PC-9 (cell line): ENCODE measurements around the gene PPP1R2. TPM values are rescaled to one million over a fixed set of nuclear protein-coding genes. Genes with fewer than 3 reads are reported as not detected.

ENCODE experiments used
- BruUV-seq: library from RNA; stranded (reverse); fragments of 400-500 nt; replicated peaks from 2 replicates; lab custom pipeline; 2021; lab: Mats Ljungman, UMichigan
- CTCF ChIA-PET: fragments of 300-600 bp; sonication (Branson Sonifier 250); formaldehyde crosslinking; loops from one replicate; lab custom pipeline; 2022; ENCODE audit warnings: antibody characterized with exemption; lab: Charles Lee
- POLR2A ChIA-PET: fragments of 300-600 bp; sonication (Branson Sonifier 250); formaldehyde crosslinking; loops from one replicate; lab custom pipeline; 2022; ENCODE audit warnings: antibody characterized with exemption; ENCODE audit not compliant: unreplicated experiment; lab: Charles Lee
- DNase-seq, 2 experiments: peaks; one replicate each; pipeline versions ENCODE4 v3.0.0 to v3.0.0-alpha.2; 2015 to 2022; ENCODE audit warnings: mixed read lengths in 1 of 2
- H2AFZ ChIP-seq: fragments of 200-600 bp; sonication (generic); 2 replicates; pipeline ENCODE4 v1.8.1; 2017; ENCODE audit warnings: antibody characterized with exemption
- H3F3A ChIP-seq: fragments of 200-600 bp; sonication (generic); 2 replicates; pipeline ENCODE4 v1.8.1; 2017; ENCODE audit warnings: antibody characterized with exemption, mild to moderate bottlenecking, low read depth; ENCODE audit not compliant: insufficient read depth
- H3K27ac ChIP-seq: fragments of 200-600 bp; sonication (generic); 2 replicates; pipeline ENCODE4 v1.6.1; 2016; ENCODE audit warnings: mixed run types
- H3K27me3 ChIP-seq: fragments of 200-600 bp; sonication (generic); 2 replicates; pipeline ENCODE4 v1.6.1; 2016; ENCODE audit warnings: low read depth, mixed run types; ENCODE audit not compliant: insufficient read depth
- H3K36me3 ChIP-seq: fragments of 200-600 bp; sonication (generic); 2 replicates; pipeline ENCODE4 v1.6.1; 2016; ENCODE audit warnings: low read depth, mixed run types
- H3K4me1 ChIP-seq: fragments of 200-600 bp; sonication (generic); replicated peaks from 2 replicates; pipeline ENCODE4 v1.6.1; 2016; ENCODE audit warnings: mixed run types; ENCODE audit not compliant: insufficient read depth
- H3K4me2 ChIP-seq: fragments of 200-600 bp; sonication (generic); 2 replicates; pipeline ENCODE4 v1.6.1; 2017; ENCODE audit warnings: mixed run types
- H3K4me3 ChIP-seq: fragments of 200-600 bp; sonication (generic); 2 replicates; pipeline ENCODE4 v1.6.1; 2016; ENCODE audit warnings: mixed run types
- H3K79me2 ChIP-seq: fragments of 200-600 bp; sonication (generic); 2 replicates; pipeline ENCODE4 v1.6.1; 2017; ENCODE audit warnings: low read depth, mixed run types
- H3K9me2 ChIP-seq: fragments of 200-600 bp; sonication (generic); 2 replicates; pipeline ENCODE4 v1.8.1; 2017; ENCODE audit warnings: mild to moderate bottlenecking; ENCODE audit not compliant: insufficient read depth
- H3K9me3 ChIP-seq: fragments of 200-600 bp; sonication (generic); 2 replicates; pipeline ENCODE4 v1.8.1; 2016; ENCODE audit warnings: low read depth; ENCODE audit not compliant: insufficient read depth
- H4K20me1 ChIP-seq: fragments of 200-600 bp; sonication (generic); 2 replicates; pipeline ENCODE4 v1.8.1; 2017; ENCODE audit not compliant: insufficient read depth
- CTCF ChIP-seq: fragments of 200-600 bp; sonication (generic); conservative IDR thresholded peaks from 2 replicates; pipeline ENCODE4 v1.6.1; 2017; ENCODE audit warnings: mixed run types, antibody characterized with exemption, mild to moderate bottlenecking, moderate library complexity
- EZH2 ChIP-seq: fragments of 200-600 bp; sonication (generic); IDR thresholded peaks from 2 replicates; pipeline ENCODE4 v1.8.0; 2017; ENCODE audit warnings: antibody characterized with exemption, low read depth
- intact Hi-C: fragments of 100-400 bp; cut with micrococcal nuclease; formaldehyde crosslinking; loops from one replicate; pipeline ENCODE4 v1.10.0; 2022; ENCODE audit not compliant: unreplicated experiment
- total RNA-seq: library from RNA; stranded (reverse); gene quantifications from 2 replicates; pipeline ENCODE4 v1.2.3, GENCODE V29; 2021

PPP1R2 gene
- total RNA-seq, 1 experiment from 2014 or later, result 49.1 TPM

GRCh38 chr3:195559723-195560409 is 16.7 kb upstream of the PPP1R2 start:
- TF ChIP-seq EZH2, result no peak
- TF ChIP-seq CTCF, result no peak
- Histone ChIP-seq H3K4me1 (peaks cover 34% of the 10 kb centered on the region), H2AFZ (no peak overlapping the region), H3K4me2 (peak overlapping the region; percentile 40), H3K9me2 (no peaks in the 10 kb centered on the region), H3K4me3 (no peak overlapping the region; the same call in 1 of the 2 replicates), H4K20me1 (no peaks in the 10 kb centered on the region; the same call in 1 of the 2 replicates), H3K27ac (peak overlapping the region; percentile 64), H3F3A (peaks cover 33% of the 10 kb centered on the region), H3K79me2 (no peaks in the 10 kb centered on the region), H3K27me3 (no peaks in the 10 kb centered on the region), H3K36me3 (no peaks in the 10 kb centered on the region), H3K9me3 (no peaks in the 10 kb centered on the region)
- no TSS peak for BruUV-seq
- peak; percentile 75 to 97 for DNase-seq
- CTCF ChIA-PET, result interaction anchor here (0.5 to 1.0 kb wide), 5 partner anchors 17 to 334 kb away, joined by 3 to 5 read pairs (median 3); partner anchors contain the start of genes PPP1R2 and XXYLT1
- POLR2A ChIA-PET, result interaction anchor here (0.6 to 0.7 kb wide), 5 partner anchors 10 to 553 kb away, joined by 3 to 6 read pairs (median 4); partner anchors contain the start of gene PPP1R2
- intact Hi-C loops, result loop anchor here (1.0 to 5.0 kb wide), 3 partner anchors 14 to 352 kb away; no protein-coding TSS in a partner anchor

DNA sequence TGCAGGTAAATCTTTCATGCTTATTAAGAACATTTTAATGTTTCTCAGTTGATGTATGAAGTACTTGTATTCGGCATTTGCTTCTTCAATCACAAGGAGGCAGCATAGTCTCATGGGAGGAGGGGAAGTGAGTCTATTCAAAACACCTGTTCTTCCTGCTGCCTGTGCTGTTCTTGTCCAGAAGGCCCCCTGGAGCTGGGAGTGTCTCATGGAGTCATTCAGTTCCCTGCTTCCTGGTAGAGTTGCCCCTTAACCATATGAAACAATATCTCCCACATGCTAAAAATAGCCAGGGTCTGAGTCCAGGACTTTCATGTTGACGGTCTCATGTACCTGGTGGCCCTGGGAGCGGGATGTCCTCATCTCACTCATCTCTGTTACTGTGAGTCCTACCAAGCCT is 15.5 kb upstream of the PPP1R2 start:
- no peaks in the 10 kb centered on the region for H3K27me3 ChIP-seq
- no peak for TF ChIP-seq EZH2
- peak; percentile 74 for TF ChIP-seq CTCF
- ChIA-PET CTCF (interaction anchor here (0.6 to 1.2 kb wide), 3 partner anchors 13 to 16 kb away, joined by 3 to 5 read pairs (median 4); no protein-coding TSS in a partner anchor), POLR2A (no interaction called here)
- H3K27ac ChIP-seq, result peak overlapping the region; percentile 64
- H3K4me2 ChIP-seq, result peak overlapping the region; percentile 40; the same call in 1 of the 2 replicates
- DNase-seq, result peak; percentile 51 to 80
- no peaks in the 10 kb centered on the region; the same call in 1 of the 2 replicates for H4K20me1 ChIP-seq
- no peak overlapping the region for H2AFZ ChIP-seq
- H3K4me1 ChIP-seq, result peaks cover 34% of the 10 kb centered on the region
- H3K4me3 ChIP-seq, result no peak overlapping the region
- BruUV-seq, result no TSS peak
- H3F3A ChIP-seq, result peaks cover 33% of the 10 kb centered on the region
- intact Hi-C loops, result loop anchor here (1.0 to 5.0 kb wide), 3 partner anchors 293 to 354 kb away; no protein-coding TSS in a partner anchor
- H3K9me2 ChIP-seq, result no peaks in the 10 kb centered on the region
- H3K36me3 ChIP-seq, result no peaks in the 10 kb centered on the region
- H3K9me3 ChIP-seq, result no peaks in the 10 kb centered on the region
- H3K79me2 ChIP-seq, result no peaks in the 10 kb centered on the region

DNA sequence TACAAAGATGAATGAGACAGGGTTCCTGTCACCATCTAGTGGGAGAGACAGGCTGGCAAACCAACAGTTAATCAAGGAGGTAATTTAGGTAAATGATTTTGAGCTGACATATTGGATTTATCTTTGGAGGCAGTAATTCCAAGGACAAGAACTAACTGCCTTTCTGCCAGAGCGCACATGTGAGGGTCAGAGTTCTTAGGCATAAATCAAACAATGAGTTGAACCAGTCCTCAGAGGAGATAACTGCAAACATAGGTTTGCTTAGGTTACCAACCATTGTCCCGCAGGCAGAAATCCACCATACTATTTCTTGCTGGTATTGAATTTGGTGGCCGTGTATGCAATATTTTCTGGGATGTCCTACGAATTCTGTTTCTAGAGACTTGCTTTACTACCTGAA is 14.2 kb upstream of the PPP1R2 start:
- peaks cover 33% of the 10 kb centered on the region for H3F3A ChIP-seq
- no peak overlapping the region for H3K27ac ChIP-seq
- H3K4me3 ChIP-seq, result no peak overlapping the region
- H3K27me3 ChIP-seq, result no peaks in the 10 kb centered on the region
- no peaks in the 10 kb centered on the region for H3K79me2 ChIP-seq
- H3K36me3 ChIP-seq, result no peaks in the 10 kb centered on the region
- intact Hi-C loops, result loop anchor here (5.0 kb wide), 1 partner anchor 355 kb away; no protein-coding TSS in a partner anchor
- H3K4me1 ChIP-seq, result peaks cover 38% of the 10 kb centered on the region
- H3K9me2 ChIP-seq, result no peaks in the 10 kb centered on the region
- H2AFZ ChIP-seq, result no peak overlapping the region
- ChIA-PET CTCF (interaction anchor here (0.7 kb wide), 1 partner anchor 958 kb away, joined by 5 read pairs; no protein-coding TSS in a partner anchor), POLR2A (interaction anchor here (0.7 kb wide), 1 partner anchor 295 kb away, joined by 3 read pairs; no protein-coding TSS in a partner anchor)
- no TSS peak for BruUV-seq
- H3K4me2 ChIP-seq, result no peak overlapping the region
- H4K20me1 ChIP-seq, result no peaks in the 10 kb centered on the region; the same call in 1 of the 2 replicates
- no peak for DNase-seq
- H3K9me3 ChIP-seq, result no peaks in the 10 kb centered on the region
- TF ChIP-seq EZH2 (no peak), CTCF (no peak)
